Cardiac septum (tissue), 1 donor: Measurements from ENCODE around the gene TMEM45B. TPM values are rescaled to one million over a fixed set of nuclear protein-coding genes. Genes with fewer than 3 reads are reported as not detected.
"Not testable (repeated sequence)": the region's sequence is repeated elsewhere in the genome, so short reads cannot be mapped to it uniquely, and the experiment has no call there.

ENCODE experiments used
- DNase-seq: peaks from one replicate; pipeline ENCODE4 v3.0.0-alpha.2; 2020; ENCODE audit warnings: low spot score
- intact Hi-C: fragments of 100-400 bp; cut with DNase I; formaldehyde crosslinking; loops from one replicate; pipeline ENCODE4 v1.14.0; 2022
- total RNA-seq: library from RNA; stranded (reverse); fragmentation: NEBNext Ultra II Directional; extraction: Animal tissue kit (Norgen Biotek cat#: 25700); gene quantifications from one replicate; pipeline ENCODE4 v1.2.1, GENCODE V29; 2021
- donor health status: DM: no; HTN: no; CAD: no.

TMEM45B gene
- total RNA-seq, 1 donor from 2014 or later: 0.11 TPM

DNA sequence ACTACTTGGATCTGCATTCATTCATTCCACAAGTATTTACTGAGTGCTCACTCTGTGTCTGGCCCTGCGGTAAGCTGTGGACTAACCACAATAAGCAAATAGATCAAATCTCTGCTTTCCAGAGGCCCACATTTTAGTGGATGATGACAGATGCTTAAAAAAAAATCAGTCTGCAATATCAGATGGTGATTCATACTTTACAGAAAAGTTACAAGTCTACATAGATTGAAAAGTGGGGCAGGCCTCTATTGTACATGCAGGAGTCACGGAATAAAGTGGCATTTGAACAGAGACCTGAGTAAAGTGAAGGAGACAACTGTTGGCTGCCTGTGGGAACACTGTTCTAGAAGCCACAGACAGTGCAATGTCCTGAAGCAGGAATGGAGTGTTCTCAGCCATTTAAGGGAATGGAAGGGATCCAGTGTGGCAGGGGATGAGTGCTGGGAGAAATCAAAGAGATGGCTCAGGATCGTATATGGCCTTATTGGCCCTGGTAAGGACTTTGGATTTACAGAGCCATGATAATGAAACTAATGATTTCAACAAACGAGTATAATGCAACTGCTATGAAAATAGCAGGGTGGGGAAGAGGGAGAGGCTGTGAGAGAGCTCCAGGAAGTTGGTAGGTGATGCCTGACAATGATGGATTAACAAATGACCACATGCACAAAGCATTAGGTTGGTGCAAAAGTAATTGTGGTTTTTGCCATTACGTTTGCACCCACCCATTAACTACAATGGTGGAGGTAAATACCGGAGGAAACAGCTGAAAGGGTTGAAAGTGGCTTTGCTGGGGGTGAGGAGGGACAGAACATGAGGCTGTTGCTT is 31.1 kb downstream of the TMEM45B start:
- DNase-seq: no peak
- intact Hi-C loops: no loop called here

DNA sequence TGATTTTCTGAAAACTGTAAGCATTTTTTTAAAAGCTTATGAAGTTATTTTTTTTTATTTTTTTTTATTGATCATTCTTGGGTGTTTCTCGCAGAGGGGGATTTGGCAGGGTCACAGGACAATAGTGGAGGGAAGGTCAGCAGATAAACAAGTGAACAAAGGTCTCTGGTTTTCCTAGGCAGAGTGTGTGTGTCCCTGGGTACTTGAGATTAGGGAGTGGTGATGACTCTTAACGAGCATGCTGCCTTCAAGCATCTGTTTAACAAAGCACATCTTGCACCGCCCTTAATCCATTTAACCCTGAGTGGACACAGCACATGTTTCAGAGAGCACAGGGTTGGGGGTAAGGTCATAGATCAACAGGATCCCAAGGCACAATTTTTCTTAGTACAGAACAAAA is 31.7 kb downstream of the TMEM45B start:
- DNase-seq, intact Hi-C loops: not testable (repeated sequence)

DNA sequence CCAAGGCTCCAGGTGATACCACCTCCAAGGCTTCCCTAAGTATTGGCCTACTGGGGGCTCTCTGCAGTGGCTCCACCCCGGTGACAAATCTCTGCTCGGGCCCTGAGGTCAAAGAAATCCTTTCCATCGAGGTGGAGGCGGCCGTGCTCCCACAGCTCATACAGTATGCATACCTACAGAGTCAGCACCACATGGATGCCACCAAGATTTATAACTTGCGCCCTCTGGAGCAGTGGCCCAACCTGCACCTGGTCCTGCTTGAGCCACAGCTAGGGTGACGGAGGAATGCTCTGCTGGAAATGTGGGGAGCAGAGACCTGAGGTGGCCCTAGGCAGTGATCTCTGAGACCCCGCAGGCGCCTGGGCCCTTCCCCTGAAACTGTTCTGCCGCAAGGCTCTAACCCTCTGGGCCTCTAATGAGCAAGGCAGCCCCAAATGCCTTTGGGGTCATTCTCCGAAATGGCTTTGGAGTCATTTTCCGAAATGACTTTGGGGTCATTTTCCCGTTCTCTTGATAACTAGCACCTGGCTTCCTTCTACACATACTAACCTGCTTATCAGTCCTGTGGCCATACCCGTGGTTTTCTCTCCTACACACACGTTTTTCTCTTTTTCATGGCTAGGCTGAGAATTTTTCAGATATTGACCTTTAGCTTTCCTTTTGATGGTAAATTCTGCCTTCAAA is 33.9 kb downstream of the TMEM45B start:
- intact Hi-C loops: no loop called here
- DNase-seq: no peak

DNA sequence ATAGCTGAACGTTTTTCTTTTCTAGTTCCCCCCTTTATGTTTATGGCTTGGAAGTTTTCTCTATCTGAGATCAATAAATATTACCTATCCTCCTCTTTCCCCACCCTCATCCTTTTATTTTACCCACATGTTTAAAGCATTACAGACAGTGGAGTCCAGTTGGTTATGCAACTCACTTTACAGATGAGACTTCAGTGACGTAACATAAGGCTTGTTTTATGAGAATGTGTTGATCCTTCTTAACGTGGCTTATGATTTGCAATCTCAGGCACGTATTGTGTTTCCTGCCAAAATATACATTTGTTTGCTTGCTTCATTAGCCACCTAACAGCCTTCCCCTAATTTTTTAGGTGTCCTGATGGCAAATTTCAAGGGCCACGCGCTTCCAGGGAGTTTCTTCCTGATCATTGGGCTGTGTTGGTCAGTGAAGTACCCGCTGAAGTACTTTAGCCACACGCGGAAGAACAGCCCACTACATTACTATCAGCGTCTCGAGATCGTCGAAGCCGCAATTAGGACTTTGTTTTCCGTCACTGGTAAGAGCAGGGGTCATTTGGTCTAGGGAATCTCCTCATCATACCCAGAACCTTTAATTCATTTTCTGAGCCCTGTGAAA is 36.6 kb downstream of the TMEM45B start:
- intact Hi-C loops: no loop called here
- no peak for DNase-seq

DNA sequence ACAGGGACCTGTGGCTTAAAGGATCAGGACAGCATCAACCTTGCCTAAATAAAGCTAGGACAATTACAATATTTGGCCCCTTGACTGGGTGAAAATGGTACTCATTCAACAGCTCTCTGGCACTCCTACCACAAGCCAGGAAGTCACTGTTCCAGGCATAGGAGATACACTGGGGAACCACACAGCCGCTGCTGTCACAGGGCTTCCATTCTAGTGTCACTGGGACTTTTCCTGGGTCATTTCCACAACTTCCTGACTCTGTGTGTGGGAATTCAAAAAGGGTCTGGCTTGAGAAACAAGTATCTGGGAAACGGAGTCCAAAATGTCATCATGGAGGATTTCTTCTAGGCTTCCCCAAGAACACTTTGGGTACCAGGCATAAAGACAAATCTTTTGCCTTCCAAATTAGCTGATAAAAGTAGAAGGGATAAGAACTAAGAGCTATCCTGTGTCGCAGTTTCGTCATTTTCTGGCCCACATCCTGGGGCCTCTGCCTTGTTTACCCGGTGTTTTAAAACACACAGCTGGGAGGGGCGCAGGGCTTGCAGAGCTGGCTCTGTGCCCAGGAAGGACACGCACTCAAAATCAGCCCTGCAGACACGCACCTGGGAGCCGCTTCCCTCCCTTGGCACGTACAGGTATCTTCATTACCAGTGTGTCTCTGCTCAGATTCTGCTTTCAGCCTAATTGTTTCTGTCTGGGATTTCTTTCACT is 38.0 kb downstream of the TMEM45B start:
- intact Hi-C loops: no loop called here
- no peak for DNase-seq

DNA sequence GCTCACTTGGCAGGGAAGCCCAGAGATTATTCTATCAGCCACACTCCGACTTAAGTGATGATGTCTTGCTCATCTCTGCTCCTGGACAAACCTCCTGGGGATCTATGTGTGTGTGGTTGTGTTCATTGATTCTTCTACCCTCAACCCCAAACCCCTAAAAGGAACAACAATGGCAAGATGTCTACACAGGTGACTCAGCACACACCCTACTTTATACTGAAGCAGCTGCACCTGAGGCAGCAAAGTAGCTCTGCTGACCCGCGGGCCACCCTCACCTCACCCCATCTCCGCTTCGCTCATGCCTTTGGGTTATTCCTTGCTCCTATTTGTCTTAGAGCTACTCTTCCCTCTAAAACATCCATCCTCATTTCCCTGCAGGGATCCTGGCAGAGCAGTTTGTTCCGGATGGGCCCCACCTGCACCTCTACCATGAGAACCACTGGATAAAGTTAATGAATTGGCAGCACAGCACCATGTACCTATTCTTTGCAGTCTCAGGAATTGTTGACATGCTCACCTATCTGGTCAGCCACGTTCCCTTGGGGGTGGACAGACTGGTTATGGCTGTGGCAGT is 38.7 kb downstream of the TMEM45B start:
- DNase-seq: no peak
- intact Hi-C loops: no loop called here

DNA sequence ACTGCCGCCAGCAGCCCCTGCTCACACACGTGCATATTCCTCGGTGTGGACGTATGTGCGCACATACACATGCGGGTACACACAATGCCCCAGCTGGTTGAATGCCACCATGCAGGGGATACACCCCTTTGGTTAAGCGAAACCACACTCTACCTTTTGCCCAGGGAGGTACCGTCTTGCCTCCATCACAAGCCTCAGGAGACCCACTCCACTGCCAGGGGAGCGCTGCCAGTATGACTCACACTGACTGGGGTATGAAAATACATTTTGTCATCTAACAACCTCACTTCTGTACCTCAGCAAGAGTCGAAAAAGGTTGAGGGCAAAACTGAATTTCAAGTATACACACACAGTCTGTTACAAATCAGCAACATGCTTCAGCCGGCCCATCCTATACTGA is 39.4 kb downstream of the TMEM45B start:
- intact Hi-C loops: no loop called here
- no peak for DNase-seq

DNA sequence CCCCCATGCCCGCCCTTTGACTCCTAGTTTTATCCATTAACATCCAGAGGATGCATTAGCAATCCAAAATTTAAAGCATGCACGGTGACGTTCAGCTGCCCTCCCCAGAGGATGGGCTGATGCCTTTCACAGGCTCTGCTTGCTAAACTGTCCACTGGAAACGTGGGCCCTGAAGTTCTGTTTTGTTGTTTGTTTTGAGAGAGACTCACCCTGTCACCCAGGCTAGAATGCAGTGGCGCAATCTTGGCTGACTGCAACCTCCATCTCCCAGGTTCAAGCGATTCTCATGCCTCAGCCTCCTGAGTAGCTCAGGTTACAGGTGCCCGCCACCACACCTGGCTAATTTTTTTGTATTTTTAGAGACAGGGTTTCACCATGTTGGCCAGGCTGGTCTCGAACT is 40.4 kb downstream of the TMEM45B start:
- no peak for DNase-seq
- intact Hi-C loops: no loop called here

DNA sequence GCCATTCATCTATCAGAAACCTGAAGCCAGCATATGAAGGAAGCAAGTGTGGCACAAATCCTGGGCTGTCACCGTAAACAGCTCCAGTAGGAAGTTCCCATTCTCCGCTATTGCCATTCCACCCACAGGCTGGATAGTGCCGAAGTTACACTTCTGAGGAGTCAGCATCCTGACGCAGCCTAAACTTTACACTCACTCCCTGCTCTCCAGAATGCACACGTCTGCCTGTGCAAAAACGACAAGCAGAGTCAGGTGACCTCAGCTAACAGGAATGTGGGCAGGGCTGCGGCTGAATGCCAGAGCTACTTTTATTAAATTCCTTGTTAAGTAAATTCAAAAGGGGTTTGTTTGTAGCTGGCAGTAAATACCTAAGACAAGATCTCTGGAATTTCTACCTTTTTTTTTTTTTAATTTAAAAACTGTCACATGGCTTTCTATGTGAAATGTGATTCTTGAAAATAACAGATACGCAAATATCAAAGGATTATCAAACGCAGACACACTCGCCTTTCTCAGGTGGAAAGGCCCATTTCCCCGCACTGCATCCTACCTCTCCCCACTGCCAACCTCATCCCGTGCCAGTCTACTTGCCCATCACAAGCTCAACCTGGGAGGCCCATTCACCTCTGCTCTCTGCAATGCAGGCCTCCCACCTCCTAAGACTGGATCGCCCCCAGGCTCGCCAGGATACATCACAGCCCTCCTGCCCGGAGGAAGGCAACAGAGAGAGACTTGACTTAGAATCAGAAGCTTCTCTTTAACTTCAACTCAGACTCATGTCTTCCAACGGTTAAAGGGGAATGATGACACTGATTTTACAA is 46.3 kb downstream of the TMEM45B start:
- DNase-seq: no peak

DNA sequence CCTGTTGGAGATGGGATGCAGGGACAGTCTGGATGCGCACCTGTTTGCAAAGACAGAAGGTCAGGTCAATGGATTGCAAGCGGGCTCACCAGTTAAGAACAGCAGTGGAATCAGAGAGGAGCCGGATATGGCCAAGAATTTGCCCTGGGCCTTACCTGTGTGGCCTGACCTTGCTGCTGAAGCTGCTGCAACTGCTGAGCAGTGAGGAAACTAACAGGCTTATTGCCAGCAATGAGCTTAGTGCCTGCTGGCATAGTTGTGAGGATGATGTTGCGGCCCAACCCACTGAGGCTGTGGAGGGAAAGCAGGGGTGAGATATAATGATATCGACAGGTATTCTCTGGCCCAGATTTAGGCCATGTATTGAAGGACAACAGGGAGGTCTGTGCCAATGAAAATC is 49.2 kb downstream of the TMEM45B start:
- intact Hi-C loops: no loop called here
- no peak for DNase-seq

More for the DNA sequence above, 46.3 kb downstream of the TMEM45B start:
- intact Hi-C loops: no loop called here

DNA sequence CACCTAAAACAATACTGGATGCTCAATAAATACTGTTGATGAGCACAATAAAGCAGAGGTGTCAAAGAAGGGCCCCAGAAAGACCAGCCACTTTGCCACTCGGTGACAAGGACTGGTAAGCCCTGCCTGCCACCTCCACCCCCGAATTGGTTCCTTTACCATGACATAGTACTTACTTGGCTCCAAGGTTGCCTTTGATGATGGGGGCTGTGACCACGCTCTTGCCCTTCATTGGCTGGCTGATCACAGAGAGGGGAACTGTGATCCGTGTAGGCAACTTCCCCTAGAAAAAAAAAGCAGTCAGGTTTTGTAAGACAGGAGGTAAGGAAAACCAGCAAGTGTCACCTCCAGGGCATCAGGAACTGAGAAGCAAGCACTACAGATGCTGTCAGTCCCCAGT is 50.1 kb downstream of the TMEM45B start:
- intact Hi-C loops: no loop called here
- DNase-seq: no peak

DNA sequence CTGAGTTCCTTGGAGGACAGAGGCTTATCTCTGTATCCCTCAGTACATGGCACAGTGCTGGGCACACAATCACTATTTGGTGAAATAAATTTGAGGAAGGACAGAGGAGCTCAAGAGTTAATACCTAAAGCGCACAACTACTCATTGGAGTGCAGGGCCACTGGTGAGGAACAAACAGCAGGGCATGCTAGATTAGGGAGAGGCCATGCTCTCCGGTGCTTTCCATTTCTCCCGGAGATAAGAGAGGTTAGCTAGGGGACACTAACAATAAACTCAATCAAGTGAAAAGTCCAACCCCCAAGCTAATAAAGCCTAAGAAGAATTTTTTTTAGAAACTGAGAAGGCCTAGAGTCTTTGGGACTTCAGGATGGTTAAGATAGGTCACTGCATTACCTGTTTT is 50.7 kb downstream of the TMEM45B start:
- intact Hi-C loops: no loop called here
- no peak for DNase-seq

DNA sequence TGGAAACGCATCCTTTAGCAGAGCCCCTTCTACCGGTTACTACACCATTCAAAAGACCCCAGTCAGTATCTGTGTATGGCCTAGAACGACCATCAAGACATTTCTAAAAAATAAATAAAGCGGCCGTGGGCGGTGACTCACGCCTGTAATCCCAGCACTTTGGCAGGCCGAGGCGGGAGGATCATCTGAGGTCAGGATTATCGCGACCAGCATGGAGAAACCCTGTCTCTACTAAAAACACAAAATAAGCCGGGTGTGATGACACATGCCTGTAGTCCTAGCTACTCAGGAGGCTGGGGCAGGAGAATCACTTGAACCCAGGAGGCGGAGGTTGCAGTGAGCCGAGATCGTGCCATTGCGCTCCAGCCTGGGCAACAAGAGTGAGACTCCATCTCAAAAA is 53.0 kb downstream of the TMEM45B start:
- DNase-seq, intact Hi-C loops: not testable (repeated sequence)

DNA sequence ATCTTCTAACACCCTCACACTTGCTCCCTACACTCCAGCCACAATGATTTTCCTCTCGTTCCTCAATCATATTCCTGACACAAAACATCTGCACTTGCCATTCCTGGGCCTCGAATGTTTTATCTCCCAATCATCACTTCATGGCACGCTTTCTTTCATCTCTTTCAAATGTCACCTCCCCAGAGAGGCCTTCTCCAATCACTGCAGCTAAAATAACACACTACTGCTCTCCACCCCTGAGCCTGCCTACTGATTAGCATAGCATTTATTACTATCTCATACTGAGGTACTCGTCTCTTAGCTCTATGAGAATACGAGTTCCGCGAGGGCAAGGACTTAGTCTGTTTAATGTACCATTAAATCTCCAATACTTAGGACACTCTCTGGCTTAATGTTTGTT is 56.3 kb downstream of the TMEM45B start:
- no peak for DNase-seq
- intact Hi-C loops: no loop called here

DNA sequence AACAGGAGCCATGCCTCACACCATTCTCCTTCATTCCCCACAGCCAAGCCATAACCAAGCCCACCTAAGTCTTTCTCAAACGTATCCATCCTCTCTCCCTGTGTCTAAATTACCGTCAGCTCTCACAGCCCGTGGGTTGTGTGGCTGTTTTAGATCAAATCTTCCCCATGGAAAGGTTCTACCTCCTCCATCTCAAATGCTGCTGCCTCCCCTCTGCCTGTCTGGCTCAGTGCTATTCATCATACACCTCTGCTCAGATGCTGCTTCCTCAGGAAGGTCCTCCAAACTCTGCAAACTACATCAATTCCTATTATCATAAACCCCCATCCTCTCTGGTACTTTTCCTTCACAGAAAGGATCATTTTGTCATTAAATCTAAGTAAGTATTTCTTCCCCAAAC is 64.7 kb downstream of the TMEM45B start:
- no peak for DNase-seq
- intact Hi-C loops: no loop called here

DNA sequence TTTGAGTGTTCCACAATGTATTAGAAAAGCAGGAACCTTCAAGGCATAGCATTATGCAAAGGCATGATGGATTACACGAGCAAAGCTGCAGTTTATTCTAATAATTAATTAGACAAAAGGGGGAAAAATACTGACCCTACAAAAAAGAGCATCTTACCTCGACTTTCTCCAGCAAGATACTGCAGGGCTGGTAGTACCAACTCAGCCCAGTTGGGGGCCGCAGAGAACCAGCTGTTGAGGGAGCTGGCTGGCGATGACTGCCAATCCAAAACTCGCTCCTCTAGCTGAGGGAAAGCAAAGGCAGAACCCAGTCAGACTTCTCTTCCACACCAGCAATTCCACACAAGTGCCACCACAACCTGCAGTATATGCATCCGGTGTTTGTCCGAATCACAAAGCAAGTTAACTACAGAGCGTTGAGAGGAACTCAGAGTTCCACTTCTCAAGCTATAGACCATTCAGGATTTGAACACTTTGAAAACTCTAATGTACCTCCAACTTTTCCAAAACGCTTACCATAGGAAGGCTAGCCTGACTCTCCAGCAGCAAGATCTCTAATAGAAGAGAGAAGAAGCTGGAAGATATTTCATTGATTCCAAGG is 66.0 kb downstream of the TMEM45B start:
- no peak for DNase-seq
- intact Hi-C loops: no loop called here

DNA sequence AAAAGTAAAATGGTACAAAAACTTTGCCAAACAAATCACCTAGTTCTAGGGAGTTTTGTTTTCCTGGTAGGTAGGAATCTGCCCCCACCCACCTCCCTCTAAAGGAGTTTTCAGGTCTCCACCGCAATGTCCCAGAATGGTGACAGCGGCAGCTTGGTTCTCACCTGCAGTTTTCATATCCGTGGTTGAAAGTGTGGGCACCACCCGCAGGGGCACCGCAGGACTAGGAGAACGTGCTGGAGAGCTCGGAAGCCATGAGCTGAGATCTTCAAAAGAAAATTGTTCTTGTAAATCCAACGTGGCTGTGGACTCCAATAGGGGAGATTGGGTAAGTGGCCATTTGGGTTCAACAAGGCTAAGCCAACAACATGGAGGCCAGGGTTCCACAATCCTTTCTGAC is 68.9 kb downstream of the TMEM45B start:
- intact Hi-C loops: no loop called here
- no peak for DNase-seq

DNA sequence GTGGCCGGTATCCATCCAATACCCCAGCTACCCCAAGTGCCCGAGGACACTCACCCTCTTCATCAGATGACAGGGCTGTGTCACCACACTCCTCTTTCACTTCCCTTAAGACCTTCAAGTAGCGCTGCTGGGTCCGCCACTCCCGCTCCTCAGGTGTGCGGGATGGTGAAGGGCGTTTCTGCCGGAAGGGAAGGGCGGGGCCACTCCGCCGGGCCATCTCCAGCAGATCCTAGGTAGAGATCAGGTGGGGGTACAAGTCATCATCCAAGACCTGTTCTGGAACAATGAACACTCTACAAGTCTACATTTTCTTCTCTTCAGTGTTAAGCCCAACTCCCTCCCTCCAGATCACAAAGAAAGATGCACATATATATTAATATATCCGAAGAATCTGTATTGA is 69.7 kb downstream of the TMEM45B start:
- intact Hi-C loops: no loop called here
- DNase-seq: no peak

DNA sequence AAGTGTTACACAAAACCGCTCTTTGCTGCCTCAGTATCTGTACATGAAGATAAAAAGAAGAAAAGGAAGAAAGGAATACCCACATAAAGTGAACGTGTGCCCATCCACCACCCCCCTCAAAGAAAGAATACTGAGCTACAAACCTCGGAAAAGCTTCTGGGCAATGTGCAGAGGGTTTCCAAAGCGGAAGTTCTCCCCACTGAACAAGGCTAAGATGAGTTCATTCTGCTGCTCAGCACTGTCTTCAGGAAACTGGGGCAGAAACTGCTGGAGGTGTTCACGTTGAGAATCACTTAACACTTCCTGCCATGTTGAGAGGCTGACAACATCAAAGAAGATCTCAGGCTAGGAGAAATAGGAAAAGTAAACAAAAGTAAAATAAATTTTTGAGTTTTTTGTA is 72.8 kb downstream of the TMEM45B start:
- intact Hi-C loops: no loop called here
- DNase-seq: no peak
